K562 (cell line): ENCODE data around the gene CENPX. TPM values are rescaled to one million over a fixed set of nuclear protein-coding genes. Genes with fewer than 3 reads are reported as not detected.

Source experiments
- CSDE1 ChIP-seq, 2 experiments: fragments of 450-650 bp; IDR thresholded peaks; 2 replicates each; pipeline ENCODE4 v1.6.1; 2016; ENCODE audit warnings: mild to moderate bottlenecking in 1 of 2
- POLR2AphosphoS2 ChIP-seq: IDR thresholded peaks from 2 replicates; pipeline ENCODE4 v1.6.1; 2012; ENCODE audit warnings: low read length, improper control_type of control experiment
- PTTG1 ChIP-seq: fragments of 450-650 bp; IDR thresholded peaks from 2 replicates; pipeline ENCODE4 v1.6.1; 2016; ENCODE audit warnings: low read depth, mild to moderate bottlenecking, missing genetic modification characterization, missing compliant biosample characterization
- SMC3 ChIP-seq: conservative IDR thresholded peaks from 2 replicates; pipeline ENCODE4 v1.6.1; 2011; ENCODE audit warnings: low read depth, low read length, improper control_type of control experiment; ENCODE audit not compliant: insufficient read depth
- TAL1 ChIP-seq: fragments of 450-650 bp; IDR thresholded peaks from 2 replicates; pipeline ENCODE4 v1.6.1; 2016; ENCODE audit warnings: mild to moderate bottlenecking
- TCF7 ChIP-seq: sonication (generic); IDR thresholded peaks from 2 replicates; pipeline ENCODE4 v1.6.1; 2016; ENCODE audit warnings: antibody characterized with exemption, borderline replicate concordance
- THRAP3 ChIP-seq: fragments of 450-650 bp; IDR thresholded peaks from 2 replicates; pipeline ENCODE4 v1.6.1; 2016; ENCODE audit warnings: mild to moderate bottlenecking, inconsistent platforms, borderline replicate concordance
- TOE1 ChIP-seq, 2 experiments: fragments of 450-650 bp in 1 of 2; sonication (generic) in 1 of 2; formaldehyde crosslinking in 1 of 2; IDR thresholded peaks; 2 replicates each; pipeline versions ENCODE4 v1.7.1 to v1.8.0; 2016 to 2022; ENCODE audit warnings: borderline replicate concordance in 2 of 2, mild to moderate bottlenecking in 2 of 2, antibody characterized with exemption in 1 of 2, inconsistent platforms in 1 of 2, low read depth in 1 of 2, missing genetic modification reagents in 1 of 2, moderate library complexity in 1 of 2
- ZFX ChIP-seq: sonication (generic); formaldehyde crosslinking; IDR thresholded peaks from 2 replicates; pipeline ENCODE4 v1.8.0; 2022; ENCODE audit warnings: mild to moderate bottlenecking, missing genetic modification reagents, moderate library complexity
- polyA plus RNA-seq, 8 experiments: library from polyadenylated mRNA; depleted of rRNA in 4 of 8; stranded (reverse) in 5 of 8; unstranded in 3 of 8; fragments of >200 nt; fragmentation: Nextera tagmentation in 2 of 8; fragmentation: Illumina TruSeq in 1 of 8; extraction: Ambion mirVana in 2 of 8; extraction: Trizol in 1 of 8; gene quantifications; 2 replicates each; pipeline versions ENCODE4 v1.2.1 to v1.2.3, GENCODE V29; 2011 to 2014; ENCODE audit warnings: inconsistent platforms in 1 of 8, missing spikeins in 1 of 8
- total RNA-seq, 7 experiments: library from RNA; depleted of rRNA in 6 of 7; stranded (reverse); fragments of >200 nt in 6 of 7; fragmentation: Illumina TruSeq in 2 of 7; extraction: Trizol in 2 of 7; gene quantifications; 2 replicates each; pipeline versions ENCODE4 v1.2.1 to v1.2.3, GENCODE V29; 2011 to 2021; ENCODE audit warnings: low replicate concordance in 1 of 7
- TF ChIP-seq, protein P1 (sequence below): sonication (generic); formaldehyde crosslinking; IDR thresholded peaks from 2 replicates; pipeline ENCODE4 v1.8.0; 2022; ENCODE audit warnings: missing genetic modification reagents, mild to moderate bottlenecking, moderate library complexity, borderline replicate concordance
- TF ChIP-seq, protein P2 (sequence below): fragments of 250-450 bp; sonication (Bioruptor Pico); IDR thresholded peaks from 2 replicates; pipeline ENCODE4 v1.8.0; 2022; ENCODE audit warnings: moderate library complexity, mild to moderate bottlenecking, inconsistent platforms
- TF ChIP-seq, protein P3 (sequence below): fragments of 250-450 bp; sonication (Bioruptor Pico); IDR thresholded peaks from 2 replicates; pipeline ENCODE4 v1.5.0; 2021; ENCODE audit warnings: mild to moderate bottlenecking, borderline replicate concordance
- TF ChIP-seq, protein P4 (sequence below): fragments of 450-650 bp; formaldehyde crosslinking; IDR thresholded peaks from 2 replicates; pipeline ENCODE4 v1.4.0; 2022; ENCODE audit warnings: missing genetic modification characterization
- TF ChIP-seq, protein P5 (sequence below): sonication (generic); formaldehyde crosslinking; IDR thresholded peaks from 2 replicates; pipeline ENCODE4 v1.8.1; 2023; ENCODE audit warnings: missing genetic modification reagents, mild to moderate bottlenecking, borderline replicate concordance

CENPX gene
- total and polyA plus RNA-seq, 9 of the 15 experiments (the other 6 are each of a cell fraction or from before 2014, with no cell fraction given) = 32.7 to 352 (median 127) TPM

DNA sequence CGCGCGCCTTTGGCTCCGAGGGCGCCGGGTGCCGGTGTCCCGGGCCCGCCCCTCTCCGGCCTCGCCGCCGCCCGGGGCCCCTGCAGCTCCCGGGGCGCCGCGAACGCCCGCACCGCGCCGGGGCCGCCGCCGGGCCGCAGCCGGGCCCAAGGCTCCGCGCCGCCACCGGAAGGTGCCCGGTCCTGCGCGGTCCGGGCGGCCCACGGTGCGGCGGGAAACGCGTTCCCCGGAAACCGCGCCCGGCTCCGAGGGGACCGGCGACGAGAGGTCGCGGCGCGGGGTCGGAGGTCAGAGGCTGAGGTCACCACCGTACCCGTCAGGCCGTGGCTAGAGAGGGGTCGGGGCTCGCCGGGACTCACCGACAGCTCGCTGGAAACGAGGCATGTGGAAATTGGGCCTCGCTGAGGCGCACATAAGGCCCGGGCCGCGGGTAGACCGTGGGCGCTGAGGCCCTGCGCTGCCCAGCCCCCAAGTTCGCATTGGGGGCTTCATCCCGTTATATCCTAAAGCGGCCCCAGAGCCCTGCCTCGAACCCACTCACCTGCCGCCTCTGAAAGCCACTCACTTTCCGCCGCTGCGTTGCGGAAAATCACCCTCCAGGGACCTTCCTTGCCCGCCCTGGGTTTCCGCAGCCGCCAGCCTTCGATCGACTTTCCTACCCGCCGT is 43.1 kb upstream of the CENPX start, which contains the start of gene DUS1L (continued):
- TF ChIP-seq ZFX (CRISPR knock-in tag) (peak; percentile 93), TAL1 (no peak), THRAP3 (0 out of 2 replicates have a peak, but pooled peaks have one; percentile 52), POLR2AphosphoS2 (no peak), SMC3 (no peak; the same call in 1 of the 2 replicates), CSDE1 (IDR thresholded peaks at IDR 0.05) (no peak), TCF7 (peak; percentile 82; the same call in 1 of the 2 replicates), TOE1 (IDR thresholded peaks at IDR 0.05; ENCODE audit: borderline replicate concordance) (peak; percentile 57; the same call in 1 of the 2 replicates), TOE1 (CRISPR knock-in tag; IDR thresholded peaks at IDR 0.05; ENCODE audit: borderline replicate concordance, low read depth) (no peak), PTTG1 (tag) (no peak)
- TF ChIP-seq, protein P1, sequence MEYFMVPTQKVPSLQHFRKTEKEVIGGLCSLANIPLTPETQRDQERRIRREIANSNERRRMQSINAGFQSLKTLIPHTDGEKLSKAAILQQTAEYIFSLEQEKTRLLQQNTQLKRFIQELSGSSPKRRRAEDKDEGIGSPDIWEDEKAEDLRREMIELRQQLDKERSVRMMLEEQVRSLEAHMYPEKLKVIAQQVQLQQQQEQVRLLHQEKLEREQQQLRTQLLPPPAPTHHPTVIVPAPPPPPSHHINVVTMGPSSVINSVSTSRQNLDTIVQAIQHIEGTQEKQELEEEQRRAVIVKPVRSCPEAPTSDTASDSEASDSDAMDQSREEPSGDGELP = peak; percentile 55; the same call in 1 of the 2 replicates
- TF ChIP-seq, protein P2, sequence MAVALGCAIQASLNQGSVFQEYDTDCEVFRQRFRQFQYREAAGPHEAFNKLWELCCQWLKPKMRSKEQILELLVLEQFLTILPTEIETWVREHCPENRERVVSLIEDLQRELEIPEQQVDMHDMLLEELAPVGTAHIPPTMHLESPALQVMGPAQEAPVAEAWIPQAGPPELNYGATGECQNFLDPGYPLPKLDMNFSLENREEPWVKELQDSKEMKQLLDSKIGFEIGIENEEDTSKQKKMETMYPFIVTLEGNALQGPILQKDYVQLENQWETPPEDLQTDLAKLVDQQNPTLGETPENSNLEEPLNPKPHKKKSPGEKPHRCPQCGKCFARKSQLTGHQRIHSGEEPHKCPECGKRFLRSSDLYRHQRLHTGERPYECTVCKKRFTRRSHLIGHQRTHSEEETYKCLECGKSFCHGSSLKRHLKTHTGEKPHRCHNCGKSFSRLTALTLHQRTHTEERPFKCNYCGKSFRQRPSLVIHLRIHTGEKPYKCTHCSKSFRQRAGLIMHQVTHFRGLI (CRISPR knock-in tag) = no peak
- TF ChIP-seq, protein P3, sequence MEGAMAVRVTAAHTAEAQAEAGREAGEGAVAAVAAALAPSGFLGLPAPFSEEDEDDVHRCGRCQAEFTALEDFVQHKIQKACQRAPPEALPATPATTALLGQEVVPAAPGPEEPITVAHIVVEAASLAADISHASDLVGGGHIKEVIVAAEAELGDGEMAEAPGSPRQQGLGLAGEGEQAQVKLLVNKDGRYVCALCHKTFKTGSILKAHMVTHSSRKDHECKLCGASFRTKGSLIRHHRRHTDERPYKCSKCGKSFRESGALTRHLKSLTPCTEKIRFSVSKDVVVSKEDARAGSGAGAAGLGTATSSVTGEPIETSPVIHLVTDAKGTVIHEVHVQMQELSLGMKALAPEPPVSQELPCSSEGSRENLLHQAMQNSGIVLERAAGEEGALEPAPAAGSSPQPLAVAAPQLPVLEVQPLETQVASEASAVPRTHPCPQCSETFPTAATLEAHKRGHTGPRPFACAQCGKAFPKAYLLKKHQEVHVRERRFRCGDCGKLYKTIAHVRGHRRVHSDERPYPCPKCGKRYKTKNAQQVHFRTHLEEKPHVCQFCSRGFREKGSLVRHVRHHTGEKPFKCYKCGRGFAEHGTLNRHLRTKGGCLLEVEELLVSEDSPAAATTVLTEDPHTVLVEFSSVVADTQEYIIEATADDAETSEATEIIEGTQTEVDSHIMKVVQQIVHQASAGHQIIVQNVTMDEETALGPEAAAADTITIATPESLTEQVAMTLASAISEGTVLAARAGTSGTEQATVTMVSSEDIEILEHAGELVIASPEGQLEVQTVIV = no peak
- TF ChIP-seq, protein P4, sequence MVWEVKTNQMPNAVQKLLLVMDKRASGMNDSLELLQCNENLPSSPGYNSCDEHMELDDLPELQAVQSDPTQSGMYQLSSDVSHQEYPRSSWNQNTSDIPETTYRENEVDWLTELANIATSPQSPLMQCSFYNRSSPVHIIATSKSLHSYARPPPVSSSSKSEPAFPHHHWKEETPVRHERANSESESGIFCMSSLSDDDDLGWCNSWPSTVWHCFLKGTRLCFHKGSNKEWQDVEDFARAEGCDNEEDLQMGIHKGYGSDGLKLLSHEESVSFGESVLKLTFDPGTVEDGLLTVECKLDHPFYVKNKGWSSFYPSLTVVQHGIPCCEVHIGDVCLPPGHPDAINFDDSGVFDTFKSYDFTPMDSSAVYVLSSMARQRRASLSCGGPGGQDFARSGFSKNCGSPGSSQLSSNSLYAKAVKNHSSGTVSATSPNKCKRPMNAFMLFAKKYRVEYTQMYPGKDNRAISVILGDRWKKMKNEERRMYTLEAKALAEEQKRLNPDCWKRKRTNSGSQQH = no peak
- TF ChIP-seq, protein P5, sequence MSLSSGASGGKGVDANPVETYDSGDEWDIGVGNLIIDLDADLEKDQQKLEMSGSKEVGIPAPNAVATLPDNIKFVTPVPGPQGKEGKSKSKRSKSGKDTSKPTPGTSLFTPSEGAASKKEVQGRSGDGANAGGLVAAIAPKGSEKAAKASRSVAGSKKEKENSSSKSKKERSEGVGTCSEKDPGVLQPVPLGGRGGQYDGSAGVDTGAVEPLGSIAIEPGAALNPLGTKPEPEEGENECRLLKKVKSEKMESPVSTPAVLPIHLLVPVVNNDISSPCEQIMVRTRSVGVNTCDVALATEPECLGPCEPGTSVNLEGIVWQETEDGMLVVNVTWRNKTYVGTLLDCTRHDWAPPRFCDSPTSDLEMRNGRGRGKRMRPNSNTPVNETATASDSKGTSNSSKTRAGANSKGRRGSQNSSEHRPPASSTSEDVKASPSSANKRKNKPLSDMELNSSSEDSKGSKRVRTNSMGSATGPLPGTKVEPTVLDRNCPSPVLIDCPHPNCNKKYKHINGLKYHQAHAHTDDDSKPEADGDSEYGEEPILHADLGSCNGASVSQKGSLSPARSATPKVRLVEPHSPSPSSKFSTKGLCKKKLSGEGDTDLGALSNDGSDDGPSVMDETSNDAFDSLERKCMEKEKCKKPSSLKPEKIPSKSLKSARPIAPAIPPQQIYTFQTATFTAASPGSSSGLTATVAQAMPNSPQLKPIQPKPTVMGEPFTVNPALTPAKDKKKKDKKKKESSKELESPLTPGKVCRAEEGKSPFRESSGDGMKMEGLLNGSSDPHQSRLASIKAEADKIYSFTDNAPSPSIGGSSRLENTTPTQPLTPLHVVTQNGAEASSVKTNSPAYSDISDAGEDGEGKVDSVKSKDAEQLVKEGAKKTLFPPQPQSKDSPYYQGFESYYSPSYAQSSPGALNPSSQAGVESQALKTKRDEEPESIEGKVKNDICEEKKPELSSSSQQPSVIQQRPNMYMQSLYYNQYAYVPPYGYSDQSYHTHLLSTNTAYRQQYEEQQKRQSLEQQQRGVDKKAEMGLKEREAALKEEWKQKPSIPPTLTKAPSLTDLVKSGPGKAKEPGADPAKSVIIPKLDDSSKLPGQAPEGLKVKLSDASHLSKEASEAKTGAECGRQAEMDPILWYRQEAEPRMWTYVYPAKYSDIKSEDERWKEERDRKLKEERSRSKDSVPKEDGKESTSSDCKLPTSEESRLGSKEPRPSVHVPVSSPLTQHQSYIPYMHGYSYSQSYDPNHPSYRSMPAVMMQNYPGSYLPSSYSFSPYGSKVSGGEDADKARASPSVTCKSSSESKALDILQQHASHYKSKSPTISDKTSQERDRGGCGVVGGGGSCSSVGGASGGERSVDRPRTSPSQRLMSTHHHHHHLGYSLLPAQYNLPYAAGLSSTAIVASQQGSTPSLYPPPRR = no peak
